A673 (cell line): ENCODE results near the gene USP34. TPM values are rescaled to one million over a fixed set of nuclear protein-coding genes. Genes with fewer than 3 reads are reported as not detected.

ENCODE experiments used
- BruUV-seq: library from RNA; stranded (reverse); fragments of 400-500 nt; replicated peaks from 2 replicates; lab custom pipeline; 2021; lab: Mats Ljungman, UMichigan
- CTCF ChIA-PET: fragments of 300-600 bp; sonication (Branson Sonifier 250); formaldehyde crosslinking; loops from one replicate; lab custom pipeline; 2022; ENCODE audit warnings: antibody characterized with exemption; lab: Charles Lee
- POLR2A ChIA-PET: fragments of 300-600 bp; sonication (Branson Sonifier 250); formaldehyde crosslinking; loops from one replicate; lab custom pipeline; 2022; ENCODE audit warnings: antibody characterized with exemption; ENCODE audit not compliant: low non-redundant PET; lab: Charles Lee
- DNase-seq: peaks from one replicate; pipeline ENCODE4 v3.0.0-alpha.2; 2015; ENCODE audit warnings: low spot score
- H3K27ac ChIP-seq: fragments of 200-600 bp; sonication (generic); 2 replicates; pipeline ENCODE4 v1.5.1; 2016; ENCODE audit warnings: mixed run types, low read depth, mild to moderate bottlenecking, mixed read lengths, antibody characterized with exemption, low read length; ENCODE audit not compliant: poor library complexity, severe bottlenecking
- H3K27me3 ChIP-seq: fragments of 200-600 bp; sonication (generic); replicated peaks from 2 replicates; pipeline ENCODE4 v1.6.1; 2017; ENCODE audit warnings: mixed run types, low read depth, mild to moderate bottlenecking, mixed read lengths, antibody characterized with exemption, low read length; ENCODE audit not compliant: insufficient read depth, poor library complexity
- H3K36me3 ChIP-seq: fragments of 200-600 bp; sonication (generic); 2 replicates; pipeline ENCODE4 v1.6.1; 2016; ENCODE audit warnings: mixed run types, mild to moderate bottlenecking, mixed read lengths, antibody characterized with exemption, low read length; ENCODE audit not compliant: insufficient read depth, poor library complexity, severe bottlenecking
- H3K4me1 ChIP-seq: fragments of 200-600 bp; sonication (generic); 2 replicates; pipeline ENCODE4 v1.6.1; 2017; ENCODE audit warnings: mixed run types, mild to moderate bottlenecking, mixed read lengths, antibody characterized with exemption, low read length; ENCODE audit not compliant: insufficient read depth, poor library complexity, severe bottlenecking
- H3K4me3 ChIP-seq: fragments of 200-600 bp; sonication (generic); 2 replicates; pipeline ENCODE4 v1.5.1; 2016; ENCODE audit warnings: low read depth, mixed run types, mild to moderate bottlenecking, mixed read lengths, low read length; ENCODE audit not compliant: poor library complexity, severe bottlenecking
- H3K9me3 ChIP-seq: fragments of 200-600 bp; sonication (generic); 2 replicates; pipeline ENCODE4 v1.6.1; 2016; ENCODE audit warnings: mixed run types, low read depth, mild to moderate bottlenecking, mixed read lengths, antibody characterized with exemption, low read length; ENCODE audit not compliant: poor library complexity, severe bottlenecking
- CTCF ChIP-seq: fragments of 300-800, 200-600 bp; sonication (generic); conservative IDR thresholded peaks from 2 replicates; pipeline ENCODE4 v1.5.1; 2017; ENCODE audit warnings: low read depth, mild to moderate bottlenecking, antibody characterized with exemption, low read length, moderate library complexity, mixed read lengths
- EZH2 ChIP-seq: fragments of 200-600 bp; sonication (generic); IDR thresholded peaks from 2 replicates; pipeline ENCODE4 v1.6.1; 2017; ENCODE audit warnings: borderline replicate concordance, low read depth, mild to moderate bottlenecking, mixed read lengths, antibody characterized with exemption, low read length; ENCODE audit not compliant: poor library complexity, severe bottlenecking
- intact Hi-C: fragments of 100-400 bp; cut with micrococcal nuclease; formaldehyde crosslinking; loops from one replicate; pipeline ENCODE4 v1.10.0; 2022; ENCODE audit not compliant: unreplicated experiment
- total RNA-seq: library from RNA; stranded (reverse); gene quantifications from 2 replicates; pipeline ENCODE4 v1.2.3, GENCODE V29; 2021

The USP34 gene
- total RNA-seq, 1 experiment from 2014 or later = 98.5 TPM

DNA sequence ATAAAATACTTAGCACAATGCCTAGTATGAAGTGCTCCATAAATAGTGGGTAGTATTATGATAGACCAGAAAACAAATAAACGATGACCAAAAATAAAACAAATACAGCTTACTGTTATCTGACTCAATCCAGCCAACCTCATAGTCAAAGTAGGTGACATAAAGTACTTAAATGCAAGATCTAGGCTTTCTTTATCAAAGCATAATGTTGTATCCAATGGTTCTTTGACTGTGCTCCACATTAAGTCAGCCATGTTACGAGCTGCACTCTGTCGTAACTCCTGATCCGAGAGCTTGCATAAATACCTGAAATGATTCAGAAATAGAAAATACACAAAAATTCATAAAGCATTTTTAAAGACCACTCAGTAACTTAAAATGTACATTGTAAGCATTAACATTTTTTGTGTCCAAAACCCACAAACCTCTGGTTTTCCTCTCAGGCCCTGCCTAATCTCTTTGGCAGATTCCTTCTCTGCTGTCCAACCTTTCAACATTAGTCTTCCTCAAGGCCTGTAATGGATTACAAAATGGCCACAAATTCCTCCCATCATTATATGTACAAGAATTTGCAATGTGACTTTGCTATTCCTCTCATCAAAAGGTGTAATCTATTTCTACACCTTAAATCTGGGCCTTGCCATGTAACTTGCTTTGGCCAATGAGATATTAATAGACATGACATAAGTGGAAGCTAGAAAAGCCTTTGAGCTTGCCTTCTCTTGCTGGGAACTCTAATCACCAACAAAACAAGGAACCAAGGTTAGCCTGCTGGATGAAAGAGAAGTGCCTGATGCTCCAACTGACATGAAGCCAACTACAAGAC lies 90.6 kb downstream of the USP34 start:
- Histone ChIP-seq H3K9me3 (no peaks in the 10 kb centered on the region), H3K27ac (no peak overlapping the region), H3K27me3 (no peaks in the 10 kb centered on the region), H3K4me1 (no peaks in the 10 kb centered on the region), H3K36me3 (peaks cover 27% of the 10 kb centered on the region), H3K4me3 (no peak overlapping the region)
- BruUV-seq = no TSS peak
- no peak for DNase-seq
- intact Hi-C loops = no loop called here
- no peak for TF ChIP-seq CTCF
- TF ChIP-seq EZH2 = no peak
- ChIA-PET CTCF (no interaction called here), POLR2A (no interaction called here)

DNA sequence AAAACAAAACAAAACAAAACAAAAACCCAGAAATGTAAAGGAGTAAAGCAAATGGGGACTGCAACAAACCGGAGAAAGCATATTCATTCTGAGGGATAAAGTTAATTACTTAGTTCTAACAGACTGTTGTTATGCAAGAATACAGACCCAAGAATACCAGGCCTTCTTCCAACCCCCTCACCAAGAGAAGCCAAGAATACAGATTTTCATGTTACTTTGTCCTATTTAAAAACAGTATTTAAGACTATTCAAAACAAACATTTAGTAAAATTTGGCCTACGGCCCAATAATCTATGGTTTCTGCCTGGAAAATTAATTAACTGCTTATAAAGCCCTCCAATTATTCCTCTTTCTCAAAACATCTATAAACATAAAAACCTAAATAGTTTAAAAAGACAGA lies 91.4 kb downstream of the USP34 start:
- no peaks in the 10 kb centered on the region for H3K27me3 ChIP-seq
- H3K9me3 ChIP-seq = no peaks in the 10 kb centered on the region
- no peak overlapping the region for H3K4me3 ChIP-seq
- intact Hi-C loops = no loop called here
- ChIA-PET CTCF (no interaction called here), POLR2A (no interaction called here)
- H3K36me3 ChIP-seq = peaks cover 30% of the 10 kb centered on the region
- TF ChIP-seq EZH2 = no peak
- no peak for TF ChIP-seq CTCF
- no peak overlapping the region for H3K27ac ChIP-seq
- BruUV-seq = no TSS peak
- DNase-seq = no peak
- no peaks in the 10 kb centered on the region for H3K4me1 ChIP-seq

DNA sequence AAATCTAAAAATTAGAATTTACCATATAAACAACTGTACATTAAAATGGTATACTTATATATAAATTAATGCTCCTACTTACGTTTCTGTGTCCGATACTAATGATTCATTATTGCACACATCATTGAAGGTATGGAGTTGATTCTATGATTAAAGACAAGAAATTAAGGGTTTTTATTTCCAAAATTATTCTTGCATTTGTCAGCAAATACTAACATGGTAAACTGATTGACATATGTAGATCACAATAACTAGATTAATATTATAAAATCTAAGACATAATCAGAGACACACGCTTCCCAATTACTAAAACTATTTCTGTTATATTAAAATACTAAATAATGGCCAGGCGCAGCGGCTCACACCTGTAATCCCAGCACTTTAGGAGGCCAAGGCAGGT lies 92.6 kb downstream of the USP34 start:
- ChIA-PET CTCF (no interaction called here), POLR2A (no interaction called here)
- H3K27me3 ChIP-seq = no peaks in the 10 kb centered on the region
- DNase-seq = no peak
- H3K36me3 ChIP-seq = peaks cover 32% of the 10 kb centered on the region
- H3K4me3 ChIP-seq = no peak overlapping the region
- no TSS peak for BruUV-seq
- H3K27ac ChIP-seq = no peak overlapping the region
- TF ChIP-seq CTCF (no peak), EZH2 (no peak)
- intact Hi-C loops = no loop called here
- H3K9me3 ChIP-seq = no peaks in the 10 kb centered on the region
- H3K4me1 ChIP-seq = no peaks in the 10 kb centered on the region
